ENCODE data around the gene XYLT1.

The XYLT1 gene

GRCh38 chr16:17503331-17503730 lies 32.6 kb upstream of the XYLT1 start:
- H3K4me3 ChIP-seq (ENCODE audit: low read depth, low read length): no peak overlapping the region
- TF ChIP-seq, protein P1, sequence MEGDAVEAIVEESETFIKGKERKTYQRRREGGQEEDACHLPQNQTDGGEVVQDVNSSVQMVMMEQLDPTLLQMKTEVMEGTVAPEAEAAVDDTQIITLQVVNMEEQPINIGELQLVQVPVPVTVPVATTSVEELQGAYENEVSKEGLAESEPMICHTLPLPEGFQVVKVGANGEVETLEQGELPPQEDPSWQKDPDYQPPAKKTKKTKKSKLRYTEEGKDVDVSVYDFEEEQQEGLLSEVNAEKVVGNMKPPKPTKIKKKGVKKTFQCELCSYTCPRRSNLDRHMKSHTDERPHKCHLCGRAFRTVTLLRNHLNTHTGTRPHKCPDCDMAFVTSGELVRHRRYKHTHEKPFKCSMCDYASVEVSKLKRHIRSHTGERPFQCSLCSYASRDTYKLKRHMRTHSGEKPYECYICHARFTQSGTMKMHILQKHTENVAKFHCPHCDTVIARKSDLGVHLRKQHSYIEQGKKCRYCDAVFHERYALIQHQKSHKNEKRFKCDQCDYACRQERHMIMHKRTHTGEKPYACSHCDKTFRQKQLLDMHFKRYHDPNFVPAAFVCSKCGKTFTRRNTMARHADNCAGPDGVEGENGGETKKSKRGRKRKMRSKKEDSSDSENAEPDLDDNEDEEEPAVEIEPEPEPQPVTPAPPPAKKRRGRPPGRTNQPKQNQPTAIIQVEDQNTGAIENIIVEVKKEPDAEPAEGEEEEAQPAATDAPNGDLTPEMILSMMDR (IDR thresholded peaks at IDR 0.05; ENCODE audit: low read depth, low read length, missing control alignments): no peak
- DNase-seq (ENCODE audit: low read depth): no peak

DNA sequence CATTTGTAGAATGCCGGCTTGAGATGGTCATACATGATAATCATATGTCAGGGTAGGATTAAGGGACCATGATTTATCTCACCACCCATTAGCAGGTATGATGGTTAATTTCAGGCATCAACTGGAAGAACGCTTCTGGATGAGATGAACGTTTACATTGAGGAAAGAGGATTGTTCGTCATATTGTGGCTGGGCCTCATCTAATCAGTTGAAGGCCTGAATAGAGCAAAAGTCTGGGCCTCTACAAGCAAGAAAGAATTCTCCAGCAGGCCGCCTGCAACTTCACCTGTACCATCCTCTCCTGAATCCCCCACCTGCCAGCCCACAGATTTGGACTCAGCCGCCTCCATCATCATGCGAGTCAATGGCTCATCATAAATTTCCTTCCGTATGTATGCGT lies 30.6 kb upstream of the XYLT1 start:
- no peak overlapping the region for H3K4me3 ChIP-seq (ENCODE audit: low read depth, low read length)
- TF ChIP-seq, protein P1 (IDR thresholded peaks at IDR 0.05; ENCODE audit: low read depth, low read length, missing control alignments): no peak
- no peak for DNase-seq (ENCODE audit: low read depth)

DNA sequence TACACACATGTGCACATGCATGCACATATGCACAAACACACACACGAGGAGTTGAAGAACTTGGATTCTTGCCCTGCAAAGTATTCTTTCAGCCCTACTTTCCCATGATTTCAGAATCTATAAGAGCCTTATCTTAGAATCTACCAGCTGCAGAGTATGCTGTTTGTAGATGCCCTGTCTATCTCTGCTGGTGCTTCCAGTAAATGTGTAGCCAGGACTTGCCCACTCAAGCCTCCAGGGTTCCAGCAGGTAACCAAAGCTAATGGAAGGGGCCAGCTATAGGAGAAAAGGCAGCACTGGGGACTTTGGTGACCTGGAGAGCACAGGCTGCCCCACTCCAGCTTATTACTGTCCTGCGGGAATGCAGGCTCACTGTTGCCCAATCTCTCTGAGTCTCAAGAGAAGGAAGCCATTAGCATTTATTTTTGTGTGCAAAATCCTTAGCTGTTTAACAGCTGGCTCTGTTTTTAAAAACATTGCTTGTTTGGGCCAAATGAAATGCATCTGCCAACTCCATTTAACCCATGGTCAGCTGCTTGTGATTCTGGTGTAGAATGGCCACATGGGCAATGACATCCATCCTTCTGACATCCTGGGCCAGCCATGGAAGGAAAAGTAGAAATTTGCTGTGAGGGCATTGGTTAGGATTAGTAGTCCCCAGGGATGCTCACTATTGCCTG lies 28.6 kb upstream of the XYLT1 start:
- TF ChIP-seq, protein P1 (IDR thresholded peaks at IDR 0.05; ENCODE audit: low read depth, low read length, missing control alignments): no peak
- no peak overlapping the region for H3K4me3 ChIP-seq (ENCODE audit: low read depth, low read length)
- DNase-seq (ENCODE audit: low read depth): no peak

DNA sequence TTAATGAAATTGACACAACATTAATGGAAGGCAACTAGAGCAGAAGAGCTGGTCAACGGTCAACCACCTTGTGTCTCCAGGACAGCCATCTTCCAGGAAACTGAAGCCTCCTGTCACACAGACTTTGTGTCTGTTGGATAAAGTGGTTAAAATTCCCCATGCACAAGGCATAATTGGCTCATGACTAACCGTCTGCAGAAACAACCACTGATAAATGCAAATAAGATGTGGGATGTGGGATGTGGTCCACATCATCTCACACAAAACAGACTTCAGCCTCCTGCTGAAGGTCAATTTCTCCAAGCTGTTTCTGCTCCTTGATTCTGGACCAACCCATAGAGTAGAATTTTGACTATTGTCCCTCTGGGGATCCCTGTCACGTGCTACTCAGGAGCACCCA lies 26.9 kb upstream of the XYLT1 start:
- TF ChIP-seq, protein P1 (IDR thresholded peaks at IDR 0.05; ENCODE audit: low read depth, low read length, missing control alignments): no peak
- no peak overlapping the region for H3K4me3 ChIP-seq (ENCODE audit: low read depth, low read length)
- DNase-seq (ENCODE audit: low read depth): no peak

GRCh38 chr16:17496891-17497290 lies 26.1 kb upstream of the XYLT1 start:
- DNase-seq (ENCODE audit: low read depth): no peak
- TF ChIP-seq, protein P1 (IDR thresholded peaks at IDR 0.05; ENCODE audit: low read depth, low read length, missing control alignments): no peak
- H3K4me3 ChIP-seq (ENCODE audit: low read depth, low read length): no peak overlapping the region

- DNase-seq (ENCODE audit: low read depth): no peak
- TF ChIP-seq, protein P1 (IDR thresholded peaks at IDR 0.05; ENCODE audit: low read depth, low read length, missing control alignments): no peak
Observed at GRCh38 chr16:17493012-17493411, 22.3 kb upstream of the XYLT1 start.

DNA sequence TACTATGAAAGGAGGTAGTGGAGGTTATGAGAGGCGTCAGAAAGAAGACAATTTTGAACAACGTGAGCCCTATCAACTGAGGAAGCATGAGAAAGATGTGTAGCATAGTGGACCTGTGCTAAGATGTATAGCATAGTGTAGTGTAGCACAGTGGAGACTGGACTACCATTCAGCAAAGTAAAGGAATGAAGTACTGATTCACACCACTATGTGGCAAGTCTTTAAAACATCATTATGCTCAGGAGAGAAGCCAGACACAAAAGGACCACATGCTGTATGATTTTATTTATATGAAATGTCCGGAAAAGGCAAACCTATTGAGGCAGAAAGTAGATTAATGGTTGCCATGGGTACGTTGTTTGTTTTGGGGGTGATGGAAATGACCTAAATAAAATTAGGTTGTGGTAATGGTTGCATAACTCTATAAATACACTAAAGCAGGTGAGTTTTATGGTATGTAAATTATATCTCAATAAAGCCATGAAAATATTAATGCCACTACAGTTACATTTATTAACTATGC lies 20.4 kb upstream of the XYLT1 start:
- H3K4me3 ChIP-seq (ENCODE audit: low read depth, low read length): no peak overlapping the region
- no peak for DNase-seq (ENCODE audit: low read depth)
- TF ChIP-seq, protein P1 (IDR thresholded peaks at IDR 0.05; ENCODE audit: low read depth, low read length, missing control alignments): peak; percentile 19

More at GRCh38 chr16:17493012-17493411, 22.3 kb upstream of the XYLT1 start:
- H3K4me3 ChIP-seq (ENCODE audit: low read depth, low read length): no peak overlapping the region
